GM12801 (cell line): ENCODE results near the gene IFNLR1.

Source experiments
- TF ChIP-seq, protein P1 (sequence below): IDR thresholded peaks from one replicate; pipeline ENCODE4 v1.5.1; 2011; ENCODE audit warnings: control low read depth; ENCODE audit not compliant: insufficient read length; ENCODE audit errors: extremely low read depth

The IFNLR1 gene

DNA sequence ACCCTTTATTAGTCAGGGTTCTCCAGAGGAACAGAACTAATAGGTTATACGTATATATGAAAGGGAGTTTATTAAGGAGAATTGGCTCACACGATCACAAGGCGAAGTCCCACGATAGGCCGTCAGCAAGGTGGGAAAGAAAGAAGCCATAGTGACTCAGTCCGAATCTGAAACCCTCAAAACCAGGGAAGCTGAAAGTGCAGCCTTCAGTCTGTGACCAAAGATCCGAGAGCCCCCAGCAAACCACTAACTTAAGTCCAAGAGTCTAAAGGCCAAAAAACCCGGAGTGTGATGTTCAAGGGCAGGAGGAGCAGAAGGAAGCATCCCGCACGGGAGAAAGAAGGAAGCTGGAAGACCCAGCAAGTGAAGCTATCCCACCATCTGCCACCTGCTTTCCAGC is 9.9 kb downstream of the IFNLR1 start:
- TF ChIP-seq, protein P1, sequence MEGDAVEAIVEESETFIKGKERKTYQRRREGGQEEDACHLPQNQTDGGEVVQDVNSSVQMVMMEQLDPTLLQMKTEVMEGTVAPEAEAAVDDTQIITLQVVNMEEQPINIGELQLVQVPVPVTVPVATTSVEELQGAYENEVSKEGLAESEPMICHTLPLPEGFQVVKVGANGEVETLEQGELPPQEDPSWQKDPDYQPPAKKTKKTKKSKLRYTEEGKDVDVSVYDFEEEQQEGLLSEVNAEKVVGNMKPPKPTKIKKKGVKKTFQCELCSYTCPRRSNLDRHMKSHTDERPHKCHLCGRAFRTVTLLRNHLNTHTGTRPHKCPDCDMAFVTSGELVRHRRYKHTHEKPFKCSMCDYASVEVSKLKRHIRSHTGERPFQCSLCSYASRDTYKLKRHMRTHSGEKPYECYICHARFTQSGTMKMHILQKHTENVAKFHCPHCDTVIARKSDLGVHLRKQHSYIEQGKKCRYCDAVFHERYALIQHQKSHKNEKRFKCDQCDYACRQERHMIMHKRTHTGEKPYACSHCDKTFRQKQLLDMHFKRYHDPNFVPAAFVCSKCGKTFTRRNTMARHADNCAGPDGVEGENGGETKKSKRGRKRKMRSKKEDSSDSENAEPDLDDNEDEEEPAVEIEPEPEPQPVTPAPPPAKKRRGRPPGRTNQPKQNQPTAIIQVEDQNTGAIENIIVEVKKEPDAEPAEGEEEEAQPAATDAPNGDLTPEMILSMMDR, result no peak

DNA sequence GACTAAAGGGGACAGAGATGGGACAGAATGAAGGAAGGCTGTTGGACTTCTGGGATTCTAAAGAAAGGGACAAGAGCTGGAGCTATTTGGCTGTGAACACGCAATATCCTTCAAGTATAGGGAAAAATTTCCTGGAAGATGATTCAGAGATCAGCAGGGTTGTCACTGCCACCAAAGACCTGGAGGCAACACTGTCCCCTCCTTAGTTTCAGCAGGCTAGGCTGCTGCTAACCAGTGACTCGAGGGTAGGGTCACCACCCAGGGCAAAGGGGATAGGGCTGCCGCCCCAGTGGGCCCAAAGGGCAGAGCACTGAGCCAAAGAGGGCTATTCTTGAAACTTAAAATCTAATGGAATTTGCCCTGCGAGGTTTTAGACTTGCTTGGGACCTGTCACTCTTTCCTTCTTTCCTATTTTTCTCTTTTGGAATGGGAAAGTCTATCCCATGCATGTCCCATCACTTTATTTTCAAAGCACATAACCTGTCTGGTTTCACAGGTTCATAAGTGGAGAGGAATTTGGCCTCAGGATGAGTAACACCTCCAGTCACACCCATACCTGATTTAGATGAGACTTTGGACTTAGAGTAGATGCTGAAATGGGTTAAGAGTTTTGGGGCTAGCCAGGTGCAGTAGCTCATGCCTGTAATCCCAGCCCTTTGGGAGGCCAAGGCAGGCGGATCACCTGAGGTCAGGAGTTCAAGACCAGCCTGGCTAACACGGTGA is 11.9 kb downstream of the IFNLR1 start:
- TF ChIP-seq, protein P1, result no peak

GRCh38 chr1:24173638-24174575 is 13.2 kb downstream of the IFNLR1 start:
- TF ChIP-seq, protein P1, result no peak

DNA sequence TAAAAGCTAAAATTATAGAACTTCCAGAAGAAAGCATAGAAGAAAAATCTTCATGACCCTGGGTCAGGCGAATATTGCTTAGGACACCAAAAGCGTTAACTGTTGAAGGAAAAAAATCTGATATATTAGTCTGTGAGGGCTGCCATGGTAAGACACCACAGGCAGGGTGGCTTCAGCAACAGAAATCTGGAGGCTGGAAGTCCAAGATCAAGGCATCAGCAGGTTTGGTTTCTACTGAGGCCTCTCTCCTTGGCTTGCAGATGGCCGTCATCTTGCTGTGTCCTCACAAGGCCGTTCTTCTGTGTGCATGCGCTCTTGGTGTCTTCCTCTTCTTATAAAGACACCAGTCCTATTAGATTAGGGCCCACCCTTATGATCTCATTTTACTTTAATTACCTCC is 14.5 kb downstream of the IFNLR1 start:
- TF ChIP-seq, protein P1, result no peak

GRCh38 chr1:24169286-24169685 is 17.8 kb downstream of the IFNLR1 start:
- TF ChIP-seq, protein P1, result no peak

DNA sequence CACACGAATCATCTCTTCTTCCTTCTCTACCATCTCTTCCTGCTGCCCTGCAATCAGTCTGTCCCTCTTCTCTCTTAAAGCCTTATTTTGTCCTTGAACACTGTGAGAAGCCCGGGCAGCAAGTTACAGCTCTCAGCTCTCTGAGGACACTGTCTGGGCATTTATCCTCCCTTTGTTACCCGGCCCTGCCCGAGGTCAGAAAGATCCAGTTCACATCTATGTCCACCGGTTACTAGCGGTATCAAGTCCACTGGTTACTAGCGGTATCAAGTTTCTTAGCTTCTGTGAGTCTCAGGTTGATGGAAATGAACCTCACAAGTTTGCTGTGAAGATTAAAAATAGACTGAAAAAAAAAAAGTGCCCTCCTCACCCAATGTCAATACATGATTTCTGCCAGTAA is 18.8 kb downstream of the IFNLR1 start:
- TF ChIP-seq, protein P1, result no peak

- TF ChIP-seq, protein P1, result no peak
Observed at GRCh38 chr1:24167008-24167407, 20.1 kb downstream of the IFNLR1 start.
